ENCODE results near the gene IL4R.

IL4R gene

GRCh38 chr16:27333104-27333503 lies 19.3 kb downstream of the IL4R start:
- DNase-seq, result no peak

DNA sequence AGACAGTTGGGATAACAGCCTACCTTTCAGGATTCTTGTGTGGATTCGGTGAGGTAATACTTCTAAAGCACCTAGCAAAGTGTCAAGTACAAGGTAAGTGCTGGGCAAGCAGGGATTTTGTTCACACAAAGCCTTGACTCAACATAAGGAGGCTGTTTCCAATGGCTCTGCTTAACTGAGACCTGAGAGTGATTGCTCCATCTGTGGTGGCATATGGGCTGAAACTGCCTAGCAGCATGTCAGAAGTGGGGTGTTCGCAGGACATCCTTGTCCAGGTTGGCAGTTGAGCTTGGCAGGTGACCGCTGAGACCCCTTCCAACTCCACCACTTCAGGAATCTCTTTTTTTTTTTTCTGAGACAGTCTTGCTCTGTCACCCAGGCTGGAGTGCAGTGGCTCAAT lies 19.8 kb downstream of the IL4R start:
- no peak for DNase-seq

DNA sequence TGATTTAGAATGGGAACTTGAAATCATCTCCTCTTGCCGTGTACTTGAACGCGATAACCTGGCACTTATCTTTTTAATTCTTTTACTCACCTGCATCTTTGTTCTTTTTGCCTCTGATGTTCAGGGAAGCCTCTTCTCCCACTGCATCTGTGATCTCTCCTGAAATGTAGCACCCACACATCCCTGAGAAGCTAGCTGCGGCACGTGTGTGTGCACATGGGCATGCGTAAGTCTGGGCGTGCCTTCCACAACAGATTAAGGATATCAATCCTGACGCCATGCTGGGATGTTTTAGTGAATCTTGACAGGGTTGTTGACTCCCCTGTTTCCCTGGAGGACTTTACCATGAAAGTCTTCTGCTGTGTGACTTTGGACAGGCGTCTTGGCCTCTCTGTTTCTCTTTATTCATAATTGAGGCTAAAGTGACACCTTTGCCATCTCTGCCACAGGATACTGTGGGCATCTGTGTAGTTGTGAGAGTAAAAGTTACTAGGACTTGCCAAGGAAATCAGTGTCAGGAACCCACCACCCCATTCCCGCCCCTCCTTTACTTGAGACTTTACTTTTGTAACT lies 20.5 kb downstream of the IL4R start:
- no peak for DNase-seq

DNA sequence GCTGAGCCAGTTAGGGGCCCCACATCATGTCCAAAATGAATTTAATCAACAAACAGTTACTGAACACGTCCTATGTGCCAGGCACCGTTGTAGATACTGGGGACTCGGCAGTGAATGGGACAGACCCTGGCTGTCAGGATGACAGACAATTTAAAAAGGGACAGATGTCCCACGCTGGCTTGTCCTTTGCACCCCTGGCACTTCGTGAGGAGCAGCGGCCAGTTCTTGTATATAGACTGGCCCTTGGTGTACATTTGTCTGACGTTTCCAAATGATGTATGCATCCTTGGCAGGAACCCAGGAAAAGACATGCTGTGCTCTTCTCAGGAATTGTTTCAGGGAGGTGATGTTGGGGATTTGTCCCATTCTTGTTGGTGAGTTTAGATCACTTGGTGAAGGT lies 21.1 kb downstream of the IL4R start:
- DNase-seq, result no peak

DNA sequence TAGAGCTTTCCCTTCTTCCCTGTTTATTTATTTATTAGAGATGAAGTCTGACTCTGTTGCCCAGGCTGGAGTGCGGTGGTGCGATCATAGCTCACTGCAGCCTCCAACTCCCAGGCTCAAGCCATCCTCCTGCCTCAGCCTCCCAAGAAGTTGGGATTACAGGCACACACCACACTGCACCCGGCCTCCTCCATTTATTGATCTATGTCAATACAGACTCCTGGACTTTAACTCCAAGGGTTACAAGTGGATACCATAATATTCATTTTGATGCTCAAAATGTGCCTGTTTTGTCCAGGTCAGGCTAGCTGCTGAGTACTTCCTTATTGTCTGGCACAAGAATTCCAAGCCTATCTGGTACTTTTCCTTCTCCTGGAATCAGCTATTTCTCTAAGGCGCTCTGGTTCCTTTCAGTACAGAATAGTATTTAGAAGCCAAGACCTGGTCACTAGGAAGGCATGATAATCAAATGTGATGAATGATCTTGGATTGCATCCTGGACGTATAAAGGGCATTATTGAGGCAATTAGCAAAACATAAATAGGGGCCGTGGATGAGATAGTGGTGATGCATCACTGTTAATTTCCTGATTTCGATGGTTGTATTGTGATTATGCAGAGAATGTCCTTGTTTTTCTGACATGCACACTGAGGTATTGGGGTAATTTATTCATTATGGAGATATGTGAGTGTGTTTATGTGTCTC lies 21.7 kb downstream of the IL4R start:
- no peak for DNase-seq

DNA sequence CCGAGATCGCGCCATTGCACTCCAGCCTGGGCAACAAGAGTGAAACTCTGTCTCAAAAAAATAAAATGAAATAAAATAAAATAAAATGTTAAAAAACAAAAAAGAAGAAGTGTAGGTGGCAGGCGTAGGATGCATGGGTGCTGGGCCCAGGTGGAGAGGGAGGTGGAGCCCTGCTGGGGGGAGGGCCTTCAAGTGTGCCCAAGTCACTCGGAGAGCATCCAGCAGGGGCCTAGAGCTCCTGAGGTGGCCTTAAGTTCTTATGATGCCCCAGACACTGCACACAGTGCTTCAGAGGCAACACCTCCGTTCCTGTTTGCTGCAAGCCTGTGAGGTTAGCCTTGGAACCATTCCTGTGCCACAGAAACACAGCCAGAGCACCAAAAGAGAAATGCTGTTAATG lies 23.2 kb downstream of the IL4R start:
- no peak for DNase-seq

- no peak for DNase-seq
These were observed 25.4 kb downstream of the IL4R start for GRCh38 chr16:27339180-27339579.

- DNase-seq, result no peak
These were observed 26.9 kb downstream of the IL4R start for GRCh38 chr16:27340654-27341053.

GRCh38 chr16:27341549-27341948 lies 27.8 kb downstream of the IL4R start:
- no peak for DNase-seq

DNA sequence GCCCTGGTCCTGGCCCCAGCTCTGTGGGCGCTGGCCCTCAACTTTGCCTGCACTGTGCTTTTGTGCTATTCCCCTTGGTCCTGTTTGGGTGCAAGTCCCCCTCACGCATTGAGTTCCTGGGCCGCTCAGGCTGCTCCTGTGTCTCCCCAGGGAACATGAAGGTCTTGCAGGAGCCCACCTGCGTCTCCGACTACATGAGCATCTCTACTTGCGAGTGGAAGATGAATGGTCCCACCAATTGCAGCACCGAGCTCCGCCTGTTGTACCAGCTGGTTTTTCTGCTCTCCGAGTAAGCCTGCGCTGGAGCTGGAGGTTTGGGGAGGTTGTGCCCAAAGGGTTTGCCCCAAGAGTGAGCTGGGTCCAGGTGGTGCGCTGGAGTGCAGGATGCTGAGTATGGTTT lies 28.2 kb downstream of the IL4R start:
- no peak for DNase-seq

GRCh38 chr16:27344721-27345120 lies 30.9 kb downstream of the IL4R start:
- DNase-seq, result no peak

GRCh38 chr16:27345201-27345600 lies 31.4 kb downstream of the IL4R start:
- DNase-seq, result no peak

DNA sequence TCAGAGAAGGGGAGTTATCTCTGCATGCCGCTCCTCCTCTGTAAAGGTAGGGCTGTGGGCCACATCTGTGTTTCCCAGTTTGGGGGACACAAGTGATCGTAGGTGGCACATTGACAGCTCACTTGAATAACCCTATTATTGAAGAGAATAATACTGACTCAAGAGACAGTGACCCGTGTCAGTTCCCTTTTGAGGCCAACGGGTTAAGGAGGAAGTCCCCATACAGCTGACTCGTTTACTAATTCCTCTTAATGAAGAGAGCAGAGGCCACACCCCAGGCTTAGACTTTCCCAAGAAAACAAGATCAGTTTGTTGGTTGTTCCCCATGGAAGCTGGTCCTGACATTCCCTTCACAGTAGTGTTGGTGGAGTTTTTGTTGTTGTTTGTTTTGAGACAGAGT lies 33.0 kb downstream of the IL4R start:
- DNase-seq, result no peak

DNA sequence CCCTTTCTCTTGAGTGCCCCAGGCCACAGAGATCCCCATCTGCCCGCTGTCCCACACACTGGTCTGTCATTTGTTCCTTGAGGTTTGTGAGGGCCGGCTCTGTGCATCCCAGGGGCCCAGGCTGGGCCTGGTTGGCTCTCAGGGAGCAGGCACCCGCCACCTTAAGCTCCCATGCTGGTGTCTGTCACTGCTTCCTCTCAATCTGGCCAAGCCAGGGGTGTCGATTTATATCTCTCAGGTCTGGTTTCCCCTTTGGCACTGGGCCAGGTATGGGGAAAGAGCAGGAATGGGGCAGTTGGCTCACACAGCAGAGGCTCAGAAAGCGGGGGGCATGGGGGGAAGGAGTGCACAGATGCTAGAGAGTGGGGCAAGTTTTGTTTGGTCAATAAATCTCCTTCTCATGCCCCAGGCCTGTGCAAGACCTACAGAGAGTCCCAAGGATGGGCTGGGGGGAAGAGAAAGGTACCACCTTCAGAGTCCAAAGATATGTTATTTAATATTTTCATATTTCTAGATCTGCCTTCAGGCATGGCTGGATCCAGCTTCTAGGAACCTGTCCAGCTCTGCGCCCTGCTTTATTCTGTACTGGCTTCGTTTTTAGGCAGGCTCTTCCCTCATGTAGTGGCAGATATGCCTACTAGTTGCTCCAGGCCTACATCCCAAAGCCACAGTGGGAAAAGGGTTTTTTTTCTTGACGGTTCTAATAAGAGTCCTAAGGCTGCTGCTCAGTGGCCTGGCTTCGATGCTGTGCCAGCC lies 34.3 kb downstream of the IL4R start:
- no peak for DNase-seq

DNA sequence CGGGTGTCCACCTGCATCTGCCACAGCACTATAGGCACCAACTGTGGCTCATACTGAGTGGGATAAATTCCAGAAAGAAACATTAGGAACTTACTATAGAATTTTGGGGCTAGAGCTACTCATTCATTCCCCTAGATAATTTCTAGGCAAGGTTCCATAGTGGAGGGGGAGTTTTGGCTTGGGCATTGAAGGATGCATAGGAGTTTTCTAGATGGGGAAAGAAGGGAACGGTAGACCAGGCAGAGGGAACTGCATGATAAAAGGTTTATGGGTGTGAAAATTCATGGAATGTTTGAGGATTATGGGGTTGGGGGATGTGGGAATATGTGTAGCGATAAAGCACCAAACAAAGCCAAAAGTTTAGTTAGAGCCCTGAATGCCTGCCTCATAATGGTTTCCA lies 35.5 kb downstream of the IL4R start:
- DNase-seq, result no peak

DNA sequence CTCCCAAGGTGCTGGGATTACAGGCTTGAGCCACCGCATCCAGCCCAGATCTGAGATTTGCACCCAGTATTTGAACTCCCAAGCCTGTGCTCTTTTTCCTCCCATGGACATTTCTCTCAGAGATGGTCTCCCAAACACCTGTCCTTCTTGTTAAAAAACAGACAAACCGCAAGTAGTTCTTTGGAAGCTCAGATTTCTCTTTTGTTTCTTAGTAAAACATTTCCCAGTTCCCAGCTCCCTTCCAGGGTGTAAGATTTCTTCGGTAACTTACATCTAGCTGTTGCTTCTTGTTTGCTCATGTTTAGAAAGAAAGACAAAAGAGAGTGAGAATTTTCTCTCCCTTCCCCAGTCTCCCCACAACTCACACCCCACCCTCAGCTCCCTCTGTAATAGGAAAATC lies 36.2 kb downstream of the IL4R start:
- no peak for DNase-seq

DNA sequence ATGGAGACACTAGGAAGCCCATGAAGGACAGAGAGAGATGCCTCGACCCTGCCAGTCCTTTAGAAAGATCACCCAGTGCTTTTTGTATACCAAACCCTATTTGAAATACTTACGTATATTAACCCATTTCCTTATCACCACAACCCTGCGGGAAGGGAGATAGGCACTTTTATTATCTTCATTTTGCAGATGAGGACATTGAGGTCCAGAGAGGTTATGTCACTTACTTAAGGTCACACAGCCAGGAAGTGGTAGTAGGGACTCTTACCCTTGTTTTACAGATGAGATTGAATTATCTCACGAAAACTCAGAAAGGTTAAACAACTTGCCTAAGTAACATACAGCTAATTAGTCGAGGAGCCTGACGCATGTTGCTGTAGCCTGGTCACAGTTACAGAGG lies 38.2 kb downstream of the IL4R start:
- no peak for DNase-seq

DNA sequence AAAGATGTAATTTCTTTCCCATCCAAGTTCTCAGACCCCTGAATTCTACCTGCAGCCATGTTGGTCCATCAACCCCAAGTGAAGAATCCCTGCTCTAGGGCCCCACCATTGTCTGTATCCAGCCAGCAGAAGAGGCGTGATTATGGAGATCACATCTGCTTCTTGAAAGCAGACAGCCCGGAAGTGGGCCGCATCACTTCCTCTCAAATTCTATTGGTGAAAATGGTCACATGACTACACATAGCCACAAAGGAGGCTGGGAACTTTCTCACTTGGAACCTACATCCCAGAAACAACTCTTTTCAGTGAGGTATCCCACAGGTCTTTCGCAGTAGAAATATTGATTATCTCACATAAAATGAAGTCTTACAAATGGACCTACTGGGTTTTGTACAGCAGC lies 40.1 kb downstream of the IL4R start:
- no peak for DNase-seq

DNA sequence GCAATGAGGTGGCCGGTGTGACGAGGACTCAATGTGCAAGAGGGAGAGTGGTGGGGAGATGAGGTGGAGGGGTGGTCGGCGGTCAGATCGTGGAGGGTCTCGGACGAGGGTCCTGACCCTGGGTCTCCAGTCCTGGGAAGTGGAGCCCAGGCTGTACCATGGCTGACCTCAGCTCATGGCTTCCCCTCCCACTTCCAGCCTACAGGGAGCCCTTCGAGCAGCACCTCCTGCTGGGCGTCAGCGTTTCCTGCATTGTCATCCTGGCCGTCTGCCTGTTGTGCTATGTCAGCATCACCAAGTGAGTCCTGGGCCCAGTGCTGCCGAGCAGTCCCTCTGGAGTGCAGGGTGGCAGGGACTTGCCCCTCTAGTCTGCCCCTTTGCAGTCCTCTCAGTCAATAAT lies 41.8 kb downstream of the IL4R start:
- peak; percentile 69 for DNase-seq

GRCh38 chr16:27356794-27357193 lies 43.0 kb downstream of the IL4R start:
- no peak for DNase-seq

- no peak for DNase-seq
These were observed 45.3 kb downstream of the IL4R start for GRCh38 chr16:27359051-27359450.

- no peak for DNase-seq
These were observed 45.8 kb downstream of the IL4R start for GRCh38 chr16:27359615-27360014.

DNA sequence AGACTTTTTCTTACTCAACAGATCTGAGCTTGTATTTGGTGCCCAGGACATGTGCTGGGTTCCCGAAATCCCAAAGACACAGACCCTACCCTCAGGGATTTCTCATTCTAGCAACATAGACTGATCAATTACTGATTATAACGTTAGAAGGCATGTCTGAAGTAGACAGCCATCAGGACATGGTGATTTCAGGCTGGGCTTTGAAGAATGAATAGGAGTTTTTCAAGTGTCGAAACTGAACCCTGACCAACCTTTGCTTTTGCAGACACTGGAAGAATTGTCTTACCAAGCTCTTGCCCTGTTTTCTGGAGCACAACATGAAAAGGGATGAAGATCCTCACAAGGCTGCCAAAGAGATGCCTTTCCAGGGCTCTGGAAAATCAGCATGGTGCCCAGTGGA lies 48.2 kb downstream of the IL4R start:
- no peak for DNase-seq

DNA sequence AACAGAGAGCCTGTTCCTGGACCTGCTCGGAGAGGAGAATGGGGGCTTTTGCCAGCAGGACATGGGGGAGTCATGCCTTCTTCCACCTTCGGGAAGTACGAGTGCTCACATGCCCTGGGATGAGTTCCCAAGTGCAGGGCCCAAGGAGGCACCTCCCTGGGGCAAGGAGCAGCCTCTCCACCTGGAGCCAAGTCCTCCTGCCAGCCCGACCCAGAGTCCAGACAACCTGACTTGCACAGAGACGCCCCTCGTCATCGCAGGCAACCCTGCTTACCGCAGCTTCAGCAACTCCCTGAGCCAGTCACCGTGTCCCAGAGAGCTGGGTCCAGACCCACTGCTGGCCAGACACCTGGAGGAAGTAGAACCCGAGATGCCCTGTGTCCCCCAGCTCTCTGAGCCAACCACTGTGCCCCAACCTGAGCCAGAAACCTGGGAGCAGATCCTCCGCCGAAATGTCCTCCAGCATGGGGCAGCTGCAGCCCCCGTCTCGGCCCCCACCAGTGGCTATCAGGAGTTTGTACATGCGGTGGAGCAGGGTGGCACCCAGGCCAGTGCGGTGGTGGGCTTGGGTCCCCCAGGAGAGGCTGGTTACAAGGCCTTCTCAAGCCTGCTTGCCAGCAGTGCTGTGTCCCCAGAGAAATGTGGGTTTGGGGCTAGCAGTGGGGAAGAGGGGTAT lies 48.9 kb downstream of the IL4R start:
- no peak for DNase-seq
